Islet of Langerhans (tissue), 1 donor: ENCODE data around the gene ASCC2.

Experiments used
- FAIRE-seq: peaks from one replicate; lab custom pipeline; 2011; peaks lifted over from hg19 to GRCh38; lab: Jason Lieb, UNC

ASCC2 gene

DNA sequence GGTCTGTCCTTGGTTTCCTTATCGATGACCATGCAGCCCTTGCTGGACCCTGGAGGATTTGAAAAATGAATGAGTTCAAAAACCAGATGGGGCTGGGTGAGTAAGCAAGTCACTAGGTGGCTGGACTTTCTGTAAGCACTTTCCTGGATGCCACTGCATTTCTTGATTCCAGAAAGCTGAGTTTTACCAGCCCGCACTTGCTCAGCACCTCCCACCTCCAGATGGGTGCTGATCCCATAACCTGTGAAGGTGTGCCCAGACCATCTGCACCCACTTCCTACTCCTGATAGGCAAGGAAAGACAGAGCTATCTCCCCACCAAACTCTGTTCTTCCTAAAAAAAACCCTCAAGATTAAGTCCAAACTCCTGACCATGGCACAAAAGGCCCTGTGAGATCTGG, 21.1 kb downstream of the ASCC2 start:
- FAIRE-seq, result no peak

DNA sequence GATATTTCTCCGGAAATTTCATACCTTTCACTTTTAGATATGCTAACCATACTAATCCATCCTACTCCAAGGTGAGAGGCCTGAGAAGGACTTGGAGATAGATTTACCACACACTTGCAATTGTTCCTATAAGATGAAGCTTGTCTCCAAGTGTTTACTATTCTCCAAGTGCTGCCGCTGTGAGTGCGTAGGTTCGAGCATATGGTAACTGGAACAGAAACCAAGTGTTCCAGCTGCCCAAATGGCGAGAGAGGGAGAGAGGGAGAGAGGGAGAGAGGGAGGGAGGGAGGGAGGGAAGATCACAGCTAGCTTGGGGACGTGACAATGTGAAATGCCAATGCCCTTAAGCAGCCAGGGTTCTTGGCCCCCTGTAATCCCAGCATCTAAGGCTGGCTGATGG, 21.5 kb downstream of the ASCC2 start:
- FAIRE-seq, result no peak

DNA sequence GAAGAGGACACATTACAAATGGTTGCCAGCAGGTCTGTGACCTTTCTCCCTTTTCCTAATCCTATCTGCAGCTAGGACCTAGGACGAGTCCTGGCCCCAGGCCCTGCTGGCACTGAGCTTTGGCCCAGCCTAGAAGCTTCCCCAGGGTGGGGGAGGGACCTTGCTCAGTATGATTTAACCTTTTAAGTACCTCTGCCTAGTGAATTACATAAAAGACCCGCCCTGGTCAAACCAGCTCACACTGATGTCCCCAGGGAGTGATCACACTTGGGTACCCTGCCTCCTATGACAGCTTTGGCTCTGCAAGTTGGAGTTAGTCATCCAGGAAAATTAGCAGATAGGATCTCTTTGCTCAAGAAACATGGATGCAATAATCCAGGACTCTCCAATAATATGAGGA, 21.9 kb downstream of the ASCC2 start:
- no peak for FAIRE-seq

DNA sequence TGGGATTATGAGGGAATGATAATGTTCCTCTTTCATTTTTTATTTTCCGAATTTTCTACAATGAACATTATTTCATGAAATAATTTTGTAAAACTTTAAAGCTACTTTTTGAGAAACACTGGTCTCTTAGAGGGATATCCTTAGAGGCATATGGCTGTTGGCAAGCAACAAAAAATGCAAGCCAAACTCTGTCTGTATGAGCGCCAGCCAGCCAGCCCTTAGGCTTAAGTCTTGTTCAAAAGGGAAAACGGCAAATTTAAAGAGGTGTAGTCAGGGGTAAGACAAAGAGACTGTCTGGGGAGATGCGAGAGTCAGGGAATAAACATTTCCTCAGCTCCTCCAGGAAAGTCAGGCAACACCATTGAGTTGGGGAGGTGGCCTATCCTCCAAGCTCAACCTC, 22.5 kb downstream of the ASCC2 start:
- FAIRE-seq, result no peak

DNA sequence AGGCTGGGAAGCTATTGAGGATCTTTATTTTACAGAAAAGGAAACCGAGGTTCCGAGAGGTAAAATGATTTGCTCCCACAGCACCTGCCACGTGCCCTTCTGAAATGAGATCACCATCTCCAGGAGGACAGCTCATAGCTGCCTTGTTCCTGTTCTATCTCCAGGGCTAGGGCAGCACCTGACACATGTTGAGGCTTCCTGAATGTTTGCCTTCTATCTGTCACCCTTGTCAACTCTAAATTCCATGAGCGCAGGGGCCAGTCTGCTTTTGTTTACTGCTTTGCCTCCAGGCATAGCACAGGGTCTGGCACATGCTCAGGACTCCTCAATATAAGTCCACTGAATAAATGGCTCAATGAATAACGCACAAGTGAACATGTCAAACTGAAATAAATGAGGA, 24.1 kb downstream of the ASCC2 start:
- no peak for FAIRE-seq

DNA sequence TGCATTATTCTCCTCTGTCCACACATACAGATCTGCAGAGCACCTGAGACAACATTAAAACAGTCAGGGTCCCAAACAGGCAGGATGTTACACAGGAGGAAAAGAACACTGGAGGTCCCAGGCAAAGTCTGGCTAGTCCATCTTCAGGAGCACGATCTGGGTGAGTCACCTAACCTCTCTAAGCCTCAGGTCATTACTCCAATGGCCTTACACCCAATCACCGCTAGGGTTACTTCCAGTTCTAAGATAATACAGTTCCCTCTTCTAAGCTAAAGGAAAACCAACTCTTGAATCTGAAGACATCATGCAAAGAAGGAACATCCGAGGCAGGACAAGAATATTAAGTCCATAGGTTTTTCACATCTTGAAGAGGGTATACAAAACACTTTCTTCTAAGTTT, 24.5 kb downstream of the ASCC2 start:
- FAIRE-seq, result no peak

DNA sequence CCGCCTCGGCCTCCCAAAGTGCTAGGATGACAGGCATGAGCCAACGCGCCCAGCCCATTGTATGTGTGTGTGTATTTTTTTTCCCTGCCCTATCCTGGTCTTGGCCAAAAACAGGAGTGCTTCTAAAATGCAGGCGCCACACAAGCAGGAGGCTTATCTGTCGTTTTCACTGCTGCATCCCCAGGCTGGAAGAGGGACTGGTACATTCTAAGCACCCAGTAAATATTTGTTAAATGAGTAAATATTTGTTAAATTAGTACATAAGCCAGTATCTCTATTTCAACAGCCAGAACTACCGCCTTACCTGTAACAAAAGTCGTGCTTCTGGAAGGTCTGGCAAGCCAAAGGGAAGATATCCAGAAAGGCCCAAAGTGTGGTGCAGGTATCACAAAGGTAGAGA, 24.9 kb downstream of the ASCC2 start:
- no peak for FAIRE-seq

DNA sequence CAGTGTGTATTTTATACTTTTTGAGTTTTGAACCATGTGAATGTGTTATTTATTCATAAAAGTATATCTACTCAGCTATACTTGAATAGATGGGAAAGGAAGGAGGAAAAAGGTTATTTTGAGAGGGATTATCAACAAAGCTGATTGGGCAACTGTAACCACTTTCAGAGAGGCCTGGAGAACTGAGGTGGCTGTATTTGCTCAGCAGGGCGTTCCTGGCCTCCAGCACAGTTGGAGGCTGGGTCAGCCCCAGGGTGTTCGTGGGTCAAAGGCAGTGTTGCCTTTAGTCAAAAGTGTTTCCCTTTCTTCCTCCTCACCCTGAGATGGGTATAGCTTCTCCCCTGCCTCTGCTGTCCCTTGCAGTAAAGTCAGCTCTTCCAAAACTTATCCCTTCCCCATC, 26.7 kb downstream of the ASCC2 start:
- no peak for FAIRE-seq

DNA sequence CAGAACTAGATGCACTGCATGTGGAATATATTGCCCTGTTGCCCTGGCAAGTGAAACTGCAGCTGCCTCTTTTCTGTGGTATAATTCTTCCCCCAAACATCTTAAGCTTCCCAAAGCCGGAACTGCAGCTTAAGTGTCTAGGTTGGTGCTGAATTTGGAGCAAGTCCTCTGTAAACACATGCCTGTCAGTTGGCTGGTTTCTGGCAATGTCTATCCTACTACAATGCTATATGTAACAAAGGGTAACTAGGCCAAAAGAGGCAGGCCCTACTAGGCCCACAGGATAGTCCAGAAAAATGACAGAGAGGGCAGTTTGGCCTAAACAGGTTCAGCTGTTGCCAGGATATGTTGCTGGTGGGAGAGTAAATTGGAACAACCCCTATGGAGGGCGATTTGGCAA, 27.9 kb downstream of the ASCC2 start:
- FAIRE-seq, result no peak

DNA sequence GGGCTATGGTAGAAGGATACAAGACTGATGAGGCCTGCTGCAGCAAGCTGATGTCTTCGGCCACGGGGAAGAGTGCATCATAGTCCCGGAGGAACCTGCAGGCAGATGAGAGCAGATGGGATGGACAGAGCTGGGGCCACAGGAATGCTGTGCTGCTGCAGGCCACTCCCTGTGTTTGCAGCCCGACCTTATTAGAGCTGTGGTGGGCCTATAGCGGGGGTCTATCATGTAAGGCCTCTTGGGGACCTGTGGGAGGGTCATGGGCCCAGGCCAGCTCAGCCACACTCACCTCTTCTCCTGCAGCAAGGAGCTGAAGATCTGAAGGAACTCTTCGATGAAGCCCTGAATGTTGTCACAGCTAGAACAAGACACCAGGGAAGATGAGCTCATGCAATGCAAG, 31.9 kb downstream of the ASCC2 start:
- no peak for FAIRE-seq

DNA sequence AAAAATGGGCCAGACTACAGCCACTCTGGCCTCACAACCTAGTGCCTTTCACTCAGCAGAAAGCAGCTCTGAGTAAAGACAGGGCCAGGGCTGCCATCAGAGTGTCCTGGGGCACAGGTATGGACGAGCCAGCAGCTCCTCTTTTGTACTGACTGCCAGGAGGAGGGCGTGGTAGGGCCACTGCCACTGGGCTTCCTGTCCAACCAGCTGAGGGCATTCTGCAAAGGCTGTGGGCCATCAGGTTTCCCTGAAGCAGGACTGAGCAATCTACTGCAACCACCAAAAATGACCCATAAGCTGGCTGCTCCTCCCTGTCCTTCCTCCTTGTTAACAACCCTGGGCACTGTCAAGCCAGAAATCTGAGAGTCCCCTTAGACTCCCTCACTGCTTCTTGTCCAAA, 33.1 kb downstream of the ASCC2 start:
- no peak for FAIRE-seq

DNA sequence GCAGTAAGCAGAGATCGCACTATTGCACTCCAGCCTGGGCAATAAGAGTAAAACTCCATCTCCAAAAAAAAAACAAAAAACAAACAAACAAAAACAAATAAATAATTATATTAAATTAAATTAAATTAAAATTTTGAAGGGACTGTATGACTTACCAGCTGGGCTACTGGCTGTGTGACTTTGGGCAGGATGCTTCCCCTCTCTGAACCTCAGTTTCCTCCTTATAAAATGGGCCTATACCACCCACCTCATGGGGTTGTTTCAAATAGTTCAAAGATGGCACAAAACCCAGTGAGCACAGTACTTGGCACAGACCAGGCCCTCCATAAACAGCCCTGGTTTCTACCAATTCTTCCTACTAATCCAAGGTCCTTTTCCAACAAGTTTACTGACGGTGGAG, 34.9 kb downstream of the ASCC2 start:
- no peak for FAIRE-seq

DNA sequence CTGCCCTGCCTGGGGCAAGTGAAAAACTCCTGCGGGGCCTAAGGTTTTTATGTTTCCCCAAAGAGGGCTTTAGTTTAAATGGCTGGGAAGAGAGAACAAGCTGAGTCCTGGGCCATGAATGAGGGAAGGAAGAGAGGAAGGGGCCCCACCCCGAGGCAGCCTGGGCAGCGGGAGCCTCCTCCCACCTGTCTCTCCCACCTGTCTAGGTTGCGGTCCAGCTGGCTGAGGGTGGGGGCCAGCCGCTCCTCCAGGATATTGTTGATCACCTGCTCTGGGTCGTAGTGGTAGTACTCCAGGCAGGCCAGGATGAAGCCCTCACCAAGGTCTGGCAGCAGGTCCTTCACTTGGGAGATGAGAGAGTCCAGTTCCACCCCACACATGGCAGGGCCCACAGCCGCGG, 36.3 kb downstream of the ASCC2 start:
- no peak for FAIRE-seq

DNA sequence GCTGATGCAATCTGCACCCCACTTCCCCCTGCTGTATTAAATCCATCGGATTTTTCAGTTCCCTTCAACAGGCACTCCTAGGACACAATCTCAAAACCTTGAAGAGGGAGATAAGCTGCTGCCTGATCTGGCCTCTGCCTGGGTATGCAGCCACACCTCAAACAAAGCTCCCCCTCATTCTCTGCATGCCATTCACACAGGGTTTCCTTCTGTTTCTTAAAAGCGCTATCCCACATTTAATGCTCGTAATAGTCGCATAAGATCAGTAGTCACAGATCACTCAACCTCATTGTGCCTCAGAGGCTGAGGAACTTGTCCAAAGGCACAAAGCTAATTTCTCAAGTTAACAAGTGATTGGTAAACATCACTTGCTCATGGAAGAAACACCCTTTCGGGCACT, 36.9 kb downstream of the ASCC2 start:
- no peak for FAIRE-seq

DNA sequence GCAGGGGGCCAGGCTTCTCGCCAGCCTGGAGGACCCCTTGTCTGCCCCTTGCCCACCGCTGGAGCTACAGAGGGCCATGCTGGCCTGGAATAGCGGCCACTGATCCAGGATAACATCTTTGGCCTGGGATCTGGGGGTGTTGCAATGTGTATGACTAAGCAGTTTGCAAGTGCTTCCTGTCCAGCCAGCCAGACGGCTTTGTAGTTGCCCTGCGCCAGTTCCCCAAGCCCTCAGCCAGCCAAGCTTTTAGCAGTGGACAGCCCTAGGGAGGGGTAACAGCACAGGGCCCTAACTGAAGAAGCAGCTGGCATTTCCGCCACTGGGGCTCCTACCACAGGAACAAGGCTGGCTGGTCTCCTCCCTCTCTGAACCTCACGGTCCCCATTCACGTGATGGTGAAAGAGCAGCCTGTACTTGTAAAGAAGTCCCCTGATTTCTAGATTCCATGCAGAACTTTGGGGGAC, 38.8 kb downstream of the ASCC2 start:
- FAIRE-seq, result no peak

DNA sequence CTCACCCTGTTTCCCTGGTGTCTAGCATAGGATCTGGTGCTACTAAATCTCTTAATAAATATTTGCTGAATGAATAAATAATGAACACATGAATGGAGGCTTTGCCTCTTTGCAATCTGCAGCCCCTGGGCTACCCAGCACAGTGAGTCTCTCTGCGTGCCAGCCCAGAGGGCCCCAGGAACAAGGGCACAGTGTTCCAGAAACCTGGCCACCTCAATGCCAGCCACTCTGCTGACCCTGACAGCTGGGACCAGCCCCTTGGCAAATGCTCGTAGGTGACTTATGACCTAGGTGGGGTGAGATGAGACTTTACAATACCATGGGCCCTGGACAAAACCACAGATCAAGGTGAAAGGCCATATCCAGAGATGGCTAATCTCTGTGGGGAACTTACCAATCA, 39.3 kb downstream of the ASCC2 start:
- no peak for FAIRE-seq

DNA sequence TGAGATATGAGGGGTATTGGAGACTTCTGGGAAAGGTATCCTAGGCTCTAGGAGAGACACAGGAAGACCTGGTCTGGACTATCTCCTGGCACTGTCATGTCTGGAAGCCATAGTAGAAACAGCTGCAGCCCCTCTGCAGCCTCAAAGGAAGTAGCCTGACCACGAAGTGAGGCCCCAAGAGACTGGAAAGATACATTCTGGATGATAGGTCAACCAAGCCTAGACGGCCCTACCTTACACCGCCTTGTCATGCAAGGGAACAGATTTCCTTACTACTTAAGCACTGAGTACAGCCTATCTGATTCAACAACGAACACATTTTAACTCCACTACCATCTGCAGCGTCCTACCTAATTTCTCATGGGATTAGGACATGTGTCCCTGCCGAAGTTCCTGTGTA, 39.8 kb downstream of the ASCC2 start:
- no peak for FAIRE-seq

DNA sequence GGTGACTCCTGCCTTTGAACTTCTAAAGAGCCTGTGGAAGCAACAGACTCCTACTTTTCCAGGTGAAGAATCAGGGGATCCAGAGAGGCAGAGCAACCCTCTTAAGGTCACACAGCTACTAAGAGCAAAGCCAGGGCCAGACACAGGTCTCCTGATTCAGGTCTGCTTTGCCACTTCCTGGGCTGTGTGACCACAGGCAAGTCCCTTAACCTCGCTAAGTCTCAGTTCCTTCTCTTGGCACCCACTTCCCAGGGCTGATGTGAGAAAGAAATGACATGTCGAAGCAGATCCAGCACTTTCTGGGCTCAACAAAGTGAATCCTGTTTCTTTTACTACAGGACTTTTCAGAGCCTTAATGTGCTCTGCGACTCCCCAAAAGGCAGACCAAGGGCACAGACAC, 40.7 kb downstream of the ASCC2 start:
- FAIRE-seq, result no peak

DNA sequence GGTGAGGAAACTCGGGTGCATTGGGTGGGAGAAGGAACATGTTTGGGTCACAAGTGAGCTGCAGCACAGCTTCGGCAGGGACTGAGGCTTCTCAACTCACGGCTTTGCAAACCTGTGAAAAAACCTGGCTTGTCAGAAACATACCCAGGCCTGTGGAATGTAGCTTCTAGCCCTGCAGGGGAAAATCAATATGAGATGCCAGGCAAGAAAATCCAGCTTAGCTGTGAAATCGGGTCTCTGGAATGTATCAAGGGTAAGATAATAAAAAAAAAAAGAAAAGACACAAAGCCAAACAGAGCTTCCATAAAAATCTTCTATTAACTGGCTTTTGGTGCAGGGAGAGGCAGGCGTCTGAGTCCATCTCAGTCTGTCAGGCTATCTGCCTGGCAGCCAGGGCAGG, 42.4 kb downstream of the ASCC2 start:
- no peak for FAIRE-seq

DNA sequence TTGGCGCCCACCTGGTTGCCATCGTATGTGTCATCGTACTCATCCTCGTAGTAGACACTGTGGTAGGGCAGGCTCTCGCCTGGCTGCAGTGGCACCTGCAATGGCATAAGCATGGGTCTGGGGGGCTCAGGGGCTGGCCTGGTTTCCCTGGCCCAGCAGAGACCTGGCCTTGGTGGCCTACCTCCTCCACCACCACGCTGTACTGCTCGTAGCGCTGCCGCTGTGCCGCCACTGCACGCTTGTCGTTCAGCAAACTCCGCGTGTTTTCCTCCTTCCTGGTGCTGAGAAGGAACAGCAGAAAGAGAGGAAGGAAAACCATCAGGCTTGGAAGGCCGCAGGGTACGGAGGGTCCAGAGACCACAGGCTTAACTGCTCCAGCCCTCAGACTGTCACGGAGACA, 44.7 kb downstream of the ASCC2 start:
- FAIRE-seq, result no peak

DNA sequence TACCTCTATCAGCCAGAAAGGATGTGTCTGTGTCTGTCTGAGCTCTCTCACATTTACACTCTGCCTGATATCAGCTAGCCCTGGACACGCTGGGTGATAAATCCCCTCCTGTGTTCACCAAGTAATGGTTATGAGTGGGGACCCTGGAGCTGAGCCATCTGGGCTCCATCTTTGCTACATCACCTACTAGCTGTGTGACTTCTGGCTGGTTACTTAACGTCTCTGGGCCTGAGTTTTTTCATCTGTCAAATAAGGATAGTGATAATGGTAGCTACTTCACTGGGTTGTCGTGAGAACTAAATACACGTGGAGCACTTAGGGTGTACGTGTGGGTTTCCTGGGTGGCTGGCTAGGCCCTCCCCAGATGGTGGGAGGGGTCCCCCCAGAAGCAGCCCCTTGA, 48.0 kb downstream of the ASCC2 start:
- no peak for FAIRE-seq

DNA sequence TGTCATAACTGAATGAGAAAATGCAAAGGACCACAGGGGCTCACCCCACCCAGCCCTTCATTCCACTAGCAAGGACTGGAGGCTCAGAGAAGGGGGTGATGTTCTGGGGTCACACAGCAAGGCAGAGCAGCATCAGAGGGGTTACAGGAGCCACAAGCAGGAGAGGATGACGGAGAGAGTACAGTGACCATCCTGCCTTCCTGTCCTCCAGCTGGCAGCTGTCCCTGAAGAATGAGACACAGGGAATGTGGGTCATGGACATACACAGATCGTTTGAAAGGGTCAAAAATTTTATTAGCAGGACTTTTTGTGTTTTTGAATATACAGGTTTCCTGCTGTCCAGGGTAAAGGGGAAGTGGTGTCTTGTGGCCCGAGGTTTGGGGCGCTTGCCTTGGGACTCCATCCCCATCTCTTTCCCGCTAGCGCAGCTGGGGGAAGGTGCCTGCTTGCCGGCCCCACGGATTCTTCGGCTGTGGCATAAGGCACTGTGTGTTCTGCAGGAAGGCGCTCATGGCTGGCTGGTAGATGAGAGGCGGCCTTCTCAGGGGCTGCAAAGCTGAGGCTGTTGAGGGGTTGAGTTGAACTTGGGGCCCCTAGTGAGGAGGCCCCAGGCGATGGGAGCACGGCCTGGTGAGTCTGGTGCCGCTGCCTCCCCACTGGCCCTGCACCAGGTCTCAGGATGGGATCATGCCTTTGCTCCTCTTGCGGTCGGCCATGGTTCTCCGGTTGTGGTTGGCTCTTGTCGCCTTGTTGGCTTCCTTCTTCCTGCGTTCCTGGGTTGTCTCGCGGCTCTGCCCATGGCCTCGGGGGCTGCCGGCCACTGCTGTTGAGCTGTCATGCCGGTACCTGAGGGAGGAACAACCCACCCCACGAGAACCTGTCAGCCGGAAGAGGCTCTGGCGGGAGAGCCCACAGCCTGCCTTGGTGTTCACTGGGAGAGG, 49.5 kb downstream of the ASCC2 start:
- FAIRE-seq, result no peak

DNA sequence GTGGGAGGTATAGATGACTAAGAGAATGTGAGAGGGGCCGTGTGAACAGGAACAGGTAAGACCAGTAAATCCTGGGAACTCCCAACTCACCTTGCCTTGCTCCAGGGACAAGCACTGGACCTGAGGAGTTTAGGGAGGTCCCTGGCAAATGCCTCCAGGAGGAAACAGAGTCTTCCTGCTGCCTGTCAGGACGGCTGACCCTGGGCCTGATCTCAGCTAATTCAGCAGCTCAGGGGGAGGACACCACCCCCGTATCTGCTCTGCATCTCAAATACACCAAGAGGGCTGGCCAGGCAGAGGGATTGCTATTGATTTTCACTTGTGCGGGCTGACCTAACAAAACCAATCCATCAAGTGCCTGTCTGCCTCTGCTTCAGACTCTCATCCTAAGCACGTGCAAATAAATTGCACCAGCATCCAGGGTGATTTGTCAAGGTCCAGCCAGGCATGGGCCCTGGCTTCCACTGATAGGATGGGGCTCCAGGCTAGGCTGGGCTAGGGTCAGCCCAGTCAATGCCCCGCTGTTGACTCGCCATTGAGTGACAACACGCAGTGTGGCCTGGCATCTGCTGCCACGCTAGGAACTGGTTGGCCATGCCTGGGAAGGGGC, 50.6 kb downstream of the ASCC2 start:
- FAIRE-seq, result no peak

DNA sequence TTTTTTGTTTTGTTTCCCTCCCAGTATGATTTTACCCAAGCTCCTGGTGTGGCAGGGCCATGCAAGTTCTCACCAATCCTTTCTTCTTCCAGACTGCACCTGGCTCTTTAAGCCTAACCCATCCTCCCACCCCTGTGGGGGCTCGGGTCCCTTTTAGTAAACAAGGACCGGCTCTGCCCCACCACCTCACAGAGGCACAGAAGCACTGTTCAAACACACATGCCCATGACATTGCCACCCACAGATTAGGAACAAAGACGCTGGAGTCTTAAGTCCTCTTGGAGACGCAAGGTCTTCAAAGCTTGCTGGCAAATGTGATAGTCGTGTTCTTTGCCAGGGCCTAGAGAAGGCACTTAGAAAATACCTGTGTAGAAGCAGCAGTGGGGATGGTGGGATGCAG, 52.0 kb downstream of the ASCC2 start:
- no peak for FAIRE-seq
